Trophoblast cell (in vitro differentiated cells and primary cell): ENCODE measurements around the gene AKNA.
A peak's percentile ranks its signal among the peaks of the same experiment; 100 is the strongest.

Experiments used
- DNase-seq, 2 donors: peaks; one replicate each; pipeline ENCODE4 v3.0.0-alpha.2; 2016
- H2AFZ ChIP-seq: 2 replicates; pipeline ENCODE4 v1.6.1; 2013; ENCODE audit warnings: low read length, moderate library complexity, mild to moderate bottlenecking; ENCODE audit not compliant: insufficient read depth, poor library complexity
- H2AK5ac ChIP-seq: 2 replicates; pipeline ENCODE4 v1.6.1; 2013; ENCODE audit warnings: mild to moderate bottlenecking, low read length
- H2BK120ac ChIP-seq: 2 replicates; pipeline ENCODE4 v1.6.1; 2013; ENCODE audit warnings: low read length, mild to moderate bottlenecking, moderate library complexity; ENCODE audit not compliant: insufficient read depth, poor library complexity
- H2BK12ac ChIP-seq: 2 replicates; pipeline ENCODE4 v1.6.1; 2013; ENCODE audit warnings: mild to moderate bottlenecking, low read length, moderate library complexity
- H2BK5ac ChIP-seq: 2 replicates; pipeline ENCODE4 v1.6.1; 2013; ENCODE audit warnings: low read length, low read depth, moderate library complexity, mild to moderate bottlenecking; ENCODE audit not compliant: poor library complexity
- H3K14ac ChIP-seq: 2 replicates; pipeline ENCODE4 v1.6.1; 2013; ENCODE audit warnings: mild to moderate bottlenecking, low read length
- H3K18ac ChIP-seq: 2 replicates; pipeline ENCODE4 v1.6.1; 2013; ENCODE audit warnings: mild to moderate bottlenecking, low read length
- H3K23ac ChIP-seq: 2 replicates; pipeline ENCODE4 v1.6.1; 2013; ENCODE audit warnings: low read length
- H3K27ac ChIP-seq: 2 replicates; pipeline ENCODE4 v1.5.1; 2013; ENCODE audit warnings: low read depth, mild to moderate bottlenecking, inconsistent platforms, low read length, moderate library complexity
- H3K27me3 ChIP-seq: 2 replicates; pipeline ENCODE4 v1.6.1; 2013; ENCODE audit warnings: inconsistent platforms, mild to moderate bottlenecking, low read length, moderate library complexity; ENCODE audit not compliant: insufficient read depth
- H3K36me3 ChIP-seq, 2 experiments: 1 replicate in 1 of 2; 2 replicates in 1 of 2; pipeline ENCODE4 v1.6.1; 2013; ENCODE audit warnings: low read length in 2 of 2, mild to moderate bottlenecking in 2 of 2, moderate library complexity in 1 of 2; ENCODE audit not compliant: insufficient read depth in 2 of 2, control insufficient read depth in 1 of 2
- H3K4ac ChIP-seq: 2 replicates; pipeline ENCODE4 v1.6.1; 2013; ENCODE audit warnings: low read depth, mild to moderate bottlenecking, low read length, moderate library complexity
- H3K4me1 ChIP-seq, 2 experiments: 1 replicate in 1 of 2; 2 replicates in 1 of 2; pipeline ENCODE4 v1.6.1; 2013; ENCODE audit warnings: low read length in 2 of 2, mild to moderate bottlenecking in 2 of 2, moderate library complexity in 1 of 2; ENCODE audit not compliant: insufficient read depth in 2 of 2, control insufficient read depth in 1 of 2
- H3K4me2 ChIP-seq: 2 replicates; pipeline ENCODE4 v1.6.1; 2013; ENCODE audit warnings: inconsistent platforms, mild to moderate bottlenecking, low read length, moderate library complexity
- H3K4me3 ChIP-seq: 2 replicates; pipeline ENCODE4 v1.5.1; 2013; ENCODE audit warnings: mild to moderate bottlenecking, low read depth, low read length, inconsistent platforms
- H3K79me1 ChIP-seq: one replicate; pipeline ENCODE4 v1.6.1; 2013; ENCODE audit warnings: low read length
- H3K79me2 ChIP-seq: 2 replicates; pipeline ENCODE4 v1.6.1; 2013; ENCODE audit warnings: low read length, mild to moderate bottlenecking; ENCODE audit not compliant: control insufficient read depth, insufficient read depth, poor library complexity
- H3K9ac ChIP-seq: 2 replicates; pipeline ENCODE4 v1.6.1; 2013; ENCODE audit warnings: mild to moderate bottlenecking, low read length
- H3K9me3 ChIP-seq: 2 replicates; pipeline ENCODE4 v1.6.1; 2013; ENCODE audit warnings: low read depth, mild to moderate bottlenecking, control low read depth, inconsistent platforms, low read length; ENCODE audit not compliant: insufficient read depth
- H4K12ac ChIP-seq: 2 replicates; pipeline ENCODE4 v1.6.1; 2013; ENCODE audit warnings: low read depth, mild to moderate bottlenecking, low read length, moderate library complexity
- H4K8ac ChIP-seq: 2 replicates; pipeline ENCODE4 v1.6.1; 2013; ENCODE audit warnings: low read depth, mild to moderate bottlenecking, low read length, moderate library complexity
- H4K91ac ChIP-seq: one replicate; pipeline ENCODE4 v1.6.1; 2013; ENCODE audit warnings: low read depth, mild to moderate bottlenecking, low read length, moderate library complexity
- WGBS: extraction: QIAGEN DNeasy Blood & Tissue Kit; methylation state at CpG from one replicate; pipeline ENCODE4 v1.1.7; 2013; ENCODE audit warnings: missing lambda C conversion rate; ENCODE audit not compliant: insufficient read length, insufficient coverage; ENCODE audit errors: extremely low coverage; 5-methylcytosine and 5-hydroxymethylcytosine counted together

The AKNA gene

GRCh38 chr9:114369216-114370130 lies 18.3 kb downstream of the AKNA start:
- no peak overlapping the region for H3K4me3 ChIP-seq
- H3K14ac ChIP-seq = no peak overlapping the region
- 100% methylated on average over 4 of the region's 9 CpGs for WGBS

GRCh38 chr9:114367772-114368569 lies 19.8 kb downstream of the AKNA start:
- Histone ChIP-seq H4K12ac (no peak overlapping the region), H3K9ac (no peak overlapping the region), H3K4me3 (no peak overlapping the region), H3K9me3 (no peaks in the 10 kb centered on the region), H3K36me3 (peaks cover 18 to 22% of the 10 kb centered on the region in 2 experiments), H3K4ac (no peak overlapping the region), H2AFZ (no peak overlapping the region), H3K79me2 (no peaks in the 10 kb centered on the region), H2BK5ac (no peak overlapping the region), H2BK12ac (no peak overlapping the region), H3K79me1 (no peaks in the 10 kb centered on the region), H2AK5ac (no peak overlapping the region), H3K14ac (no peak overlapping the region), H2BK120ac (no peak overlapping the region), H3K27ac (no peak overlapping the region), H4K8ac (no peak overlapping the region), H4K91ac (no peak overlapping the region), H3K27me3 (no peaks in the 10 kb centered on the region), H3K4me2 (no peak overlapping the region), H3K18ac (no peak overlapping the region), H3K23ac (no peak overlapping the region), H3K4me1 (peaks cover 2 to 11% of the 10 kb centered on the region in 2 experiments)
- no peak for DNase-seq
- WGBS = no CpG with 5 or more reads among the region's 14 CpGs

More at GRCh38 chr9:114369216-114370130, 18.3 kb downstream of the AKNA start:
- H2AFZ ChIP-seq = no peak overlapping the region
- no peaks in the 10 kb centered on the region for H3K79me2 ChIP-seq
- H3K27me3 ChIP-seq = no peaks in the 10 kb centered on the region
- H3K27ac ChIP-seq = no peak overlapping the region
- no peak overlapping the region for H2BK5ac ChIP-seq
- H3K4ac ChIP-seq = no peak overlapping the region
- no peak overlapping the region for H3K23ac ChIP-seq
- H4K12ac ChIP-seq = no peak overlapping the region
- H3K9me3 ChIP-seq = no peaks in the 10 kb centered on the region
- H3K4me2 ChIP-seq = no peak overlapping the region
- H2BK120ac ChIP-seq = no peak overlapping the region
- peaks cover 2 to 9% of the 10 kb centered on the region in 2 experiments for H3K4me1 ChIP-seq
- H3K18ac ChIP-seq = no peak overlapping the region
- H3K36me3 ChIP-seq = peaks cover 27 to 30% of the 10 kb centered on the region in 2 experiments
- no peak overlapping the region for H3K9ac ChIP-seq
- H4K91ac ChIP-seq = no peak overlapping the region
- no peak for DNase-seq
- H2BK12ac ChIP-seq = no peak overlapping the region
- no peak overlapping the region for H4K8ac ChIP-seq
- no peak overlapping the region for H2AK5ac ChIP-seq
- no peaks in the 10 kb centered on the region for H3K79me1 ChIP-seq

- Histone ChIP-seq H2BK5ac (no peak overlapping the region), H3K4me2 (no peak overlapping the region), H2AFZ (no peak overlapping the region), H3K4me1 (peaks cover 2 to 9% of the 10 kb centered on the region in 2 experiments), H3K4me3 (no peak overlapping the region), H2AK5ac (no peak overlapping the region), H3K27me3 (no peaks in the 10 kb centered on the region), H2BK120ac (no peak overlapping the region), H2BK12ac (no peak overlapping the region), H3K9me3 (no peaks in the 10 kb centered on the region), H3K27ac (no peak overlapping the region), H4K8ac (no peak overlapping the region), H3K79me1 (no peaks in the 10 kb centered on the region), H4K12ac (no peak overlapping the region), H3K9ac (no peak overlapping the region), H4K91ac (no peak overlapping the region), H3K4ac (no peak overlapping the region), H3K14ac (no peak overlapping the region), H3K18ac (no peak overlapping the region), H3K79me2 (no peaks in the 10 kb centered on the region), H3K36me3 (peaks cover 18 to 25% of the 10 kb centered on the region in 2 experiments), H3K23ac (no peak overlapping the region)
- DNase-seq = no peak
- no CpG with 5 or more reads among the region's 6 CpGs for WGBS
Measured at GRCh38 chr9:114367366-114367765, 20.4 kb downstream of the AKNA start.

GRCh38 chr9:114366334-114367128 lies 21.3 kb downstream of the AKNA start:
- no peak overlapping the region for H2BK5ac ChIP-seq
- H3K4ac ChIP-seq = no peak overlapping the region
- H2AK5ac ChIP-seq = no peak overlapping the region
- DNase-seq = peak in 1 of 2 donors; percentile 36
- H3K14ac ChIP-seq = no peak overlapping the region
- H4K8ac ChIP-seq = no peak overlapping the region
- H3K4me1 ChIP-seq = peaks cover 0 to 3% of the 10 kb centered on the region in 2 experiments
- no peaks in the 10 kb centered on the region for H3K27me3 ChIP-seq
- no peak overlapping the region for H3K4me3 ChIP-seq
- WGBS = no CpG with 5 or more reads among the region's 10 CpGs
- H2BK120ac ChIP-seq = no peak overlapping the region
- peaks cover 25 to 33% of the 10 kb centered on the region in 2 experiments for H3K36me3 ChIP-seq
- H2BK12ac ChIP-seq = no peak overlapping the region
- H3K4me2 ChIP-seq = no peak overlapping the region
- no peak overlapping the region for H3K27ac ChIP-seq
- no peak overlapping the region for H4K12ac ChIP-seq
- H3K79me2 ChIP-seq = no peaks in the 10 kb centered on the region
- H3K79me1 ChIP-seq = no peaks in the 10 kb centered on the region
- no peak overlapping the region for H3K9ac ChIP-seq
- no peaks in the 10 kb centered on the region for H3K9me3 ChIP-seq
- H3K23ac ChIP-seq = no peak overlapping the region
- no peak overlapping the region for H4K91ac ChIP-seq
- H3K18ac ChIP-seq = no peak overlapping the region
- H2AFZ ChIP-seq = no peak overlapping the region
